Peyer's patch (tissue), 4 donors: ENCODE measurements around the gene PFKL. TPM values are rescaled to one million over a fixed set of nuclear protein-coding genes. Genes with fewer than 3 reads are reported as not detected.

ENCODE experiments used
- DNase-seq, 3 donors: peaks; one replicate each; pipeline ENCODE4 v3.0.0-alpha.2; 2017 to 2019
- H3K27ac ChIP-seq, 4 donors: fragments of 200-600 bp; sonication (generic); one replicate each; pipeline ENCODE4 v1.5.1; 2016 to 2019
- H3K27me3 ChIP-seq, 2 donors: fragments of 200-600 bp; sonication (generic); one replicate each; pipeline ENCODE4 v1.5.1; 2019
- H3K36me3 ChIP-seq, 3 donors: fragments of 200-600 bp; sonication (generic); one replicate each; pipeline ENCODE4 v1.5.1; 2016 to 2019
- H3K4me1 ChIP-seq, 4 donors: fragments of 200-600 bp; sonication (generic); one replicate each; pipeline ENCODE4 v1.5.1; 2016 to 2019
- H3K4me3 ChIP-seq, 4 donors: fragments of 200-600 bp; sonication (generic); 1 replicate in 3 of 4; 2 replicates in 1 of 4; pipeline ENCODE4 v1.5.1; 2016 to 2019; ENCODE audit warnings: mild to moderate bottlenecking in 1 of 4
- H3K9me3 ChIP-seq, 4 donors: fragments of 200-600 bp; sonication (generic); one replicate each; pipeline ENCODE4 v1.5.1; 2016 to 2019; ENCODE audit warnings: mild to moderate bottlenecking in 1 of 4
- POLR2A ChIP-seq, 2 donors: fragments of 450-650 bp; IDR thresholded peaks; one replicate each; pipeline ENCODE4 v1.5.1; 2017; ENCODE audit warnings: antibody characterized with exemption in 2 of 2, mild to moderate bottlenecking in 2 of 2, moderate library complexity in 2 of 2
- total RNA-seq, 4 donors: library from RNA; depleted of rRNA; stranded (reverse); fragments of >200 nt; gene quantifications; one replicate each; pipeline ENCODE4 v1.1.0, GENCODE V29; 2016
- TF ChIP-seq, protein P1 (sequence below), 6 experiments: fragments of 450-650 bp in 4 of 6; fragments of 200-600 bp in 2 of 6; sonication (generic) in 1 of 6; IDR thresholded peaks; one replicate each; pipeline ENCODE4 v1.5.1; 2017 to 2019; ENCODE audit warnings: antibody characterized with exemption in 6 of 6, mild to moderate bottlenecking in 3 of 6, moderate library complexity in 1 of 6

Gene PFKL
- total RNA-seq, 4 donors from 2014 or later: 192 to 404 (median 274) TPM

GRCh38 chr21:44303490-44303981 lies 3.7 kb downstream of the PFKL start:
- H3K36me3 ChIP-seq: peaks cover 0 to 28% (median 0%) of the 10 kb centered on the region in 3 donors
- H3K27me3 ChIP-seq: no peaks in the 10 kb centered on the region
- TF ChIP-seq, protein P1, sequence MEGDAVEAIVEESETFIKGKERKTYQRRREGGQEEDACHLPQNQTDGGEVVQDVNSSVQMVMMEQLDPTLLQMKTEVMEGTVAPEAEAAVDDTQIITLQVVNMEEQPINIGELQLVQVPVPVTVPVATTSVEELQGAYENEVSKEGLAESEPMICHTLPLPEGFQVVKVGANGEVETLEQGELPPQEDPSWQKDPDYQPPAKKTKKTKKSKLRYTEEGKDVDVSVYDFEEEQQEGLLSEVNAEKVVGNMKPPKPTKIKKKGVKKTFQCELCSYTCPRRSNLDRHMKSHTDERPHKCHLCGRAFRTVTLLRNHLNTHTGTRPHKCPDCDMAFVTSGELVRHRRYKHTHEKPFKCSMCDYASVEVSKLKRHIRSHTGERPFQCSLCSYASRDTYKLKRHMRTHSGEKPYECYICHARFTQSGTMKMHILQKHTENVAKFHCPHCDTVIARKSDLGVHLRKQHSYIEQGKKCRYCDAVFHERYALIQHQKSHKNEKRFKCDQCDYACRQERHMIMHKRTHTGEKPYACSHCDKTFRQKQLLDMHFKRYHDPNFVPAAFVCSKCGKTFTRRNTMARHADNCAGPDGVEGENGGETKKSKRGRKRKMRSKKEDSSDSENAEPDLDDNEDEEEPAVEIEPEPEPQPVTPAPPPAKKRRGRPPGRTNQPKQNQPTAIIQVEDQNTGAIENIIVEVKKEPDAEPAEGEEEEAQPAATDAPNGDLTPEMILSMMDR (IDR thresholded peaks at IDR 0.05): peak in 3 of 6 experiments; percentile 22 to 37 (median 26)
- TF ChIP-seq POLR2A (IDR thresholded peaks at IDR 0.05): peak; percentile 17 to 79
- H3K27ac ChIP-seq: peak overlapping the region in 3 of 4 donors; percentile 91 to 100 (median 99)
- H3K9me3 ChIP-seq: no peaks in the 10 kb centered on the region
- DNase-seq: peak; percentile 30 to 90 (median 88)
- peaks cover 13 to 61% (median 19%) of the 10 kb centered on the region in 4 donors for H3K4me1 ChIP-seq
- H3K4me3 ChIP-seq: peak overlapping the region in 1 of 4 donors; percentile 22

DNA sequence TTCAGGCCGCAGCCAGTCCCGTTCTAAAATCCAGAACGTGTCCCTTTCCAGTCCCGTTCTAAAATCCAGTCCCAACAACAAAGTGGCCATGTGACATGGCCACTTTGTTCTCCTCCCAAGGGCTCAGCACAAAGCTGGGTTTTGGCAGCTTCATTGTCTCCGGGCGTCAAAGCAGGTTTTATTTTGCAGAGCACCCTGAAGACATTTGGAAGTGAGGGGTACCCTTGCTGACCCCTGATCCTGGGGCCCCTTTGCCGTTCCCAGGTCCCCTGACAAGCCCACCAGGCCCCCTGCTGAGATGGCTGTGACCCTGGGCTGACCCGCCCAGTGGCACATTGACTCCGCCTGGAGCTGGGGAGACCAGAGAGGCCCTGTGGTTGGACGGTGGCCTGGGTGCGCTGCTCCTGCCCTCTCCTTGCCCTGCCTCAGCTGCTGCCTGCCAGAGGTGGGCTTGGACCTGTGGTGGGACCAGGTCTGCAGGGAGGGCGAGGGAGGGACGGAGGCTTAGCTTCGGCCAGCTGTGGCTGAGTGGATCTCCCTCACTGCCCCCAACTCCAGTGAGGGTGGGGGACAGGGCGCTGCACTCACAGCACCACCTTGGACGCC lies 4.3 kb downstream of the PFKL start:
- peak overlapping the region in 2 of 4 donors; percentile 15 to 22 for H3K4me3 ChIP-seq
- H3K27me3 ChIP-seq: no peaks in the 10 kb centered on the region
- TF ChIP-seq, protein P1 (IDR thresholded peaks at IDR 0.05): no peak
- no peak for TF ChIP-seq POLR2A (IDR thresholded peaks at IDR 0.05)
- peak overlapping the region in 3 of 4 donors; percentile 91 to 100 (median 99) for H3K27ac ChIP-seq
- H3K36me3 ChIP-seq: peaks cover 0 to 31% (median 0%) of the 10 kb centered on the region in 3 donors
- peaks cover 13 to 61% (median 19%) of the 10 kb centered on the region in 4 donors for H3K4me1 ChIP-seq
- no peaks in the 10 kb centered on the region for H3K9me3 ChIP-seq
- DNase-seq: no peak

- no peaks in the 10 kb centered on the region for H3K27me3 ChIP-seq
- H3K4me3 ChIP-seq: no peak overlapping the region
- H3K4me1 ChIP-seq: peaks cover 13 to 56% (median 17%) of the 10 kb centered on the region in 4 donors
- TF ChIP-seq, protein P1 (IDR thresholded peaks at IDR 0.05): peak in 5 of 6 experiments; percentile 20 to 69 (median 60)
- TF ChIP-seq POLR2A (IDR thresholded peaks at IDR 0.05): no peak
- H3K9me3 ChIP-seq: no peaks in the 10 kb centered on the region
- H3K36me3 ChIP-seq: peaks cover 0 to 38% (median 0%) of the 10 kb centered on the region in 3 donors
- DNase-seq: peak in 2 of 3 donors; percentile 72 to 74
- peak overlapping the region in 3 of 4 donors; percentile 91 to 100 (median 99) for H3K27ac ChIP-seq
Measured at GRCh38 chr21:44304877-44305293, 5.0 kb downstream of the PFKL start.

- no peak overlapping the region for H3K4me3 ChIP-seq
- TF ChIP-seq POLR2A (IDR thresholded peaks at IDR 0.05): no peak
- TF ChIP-seq, protein P1 (IDR thresholded peaks at IDR 0.05): no peak
- no peaks in the 10 kb centered on the region for H3K27me3 ChIP-seq
- H3K4me1 ChIP-seq: peaks cover 13 to 56% (median 16%) of the 10 kb centered on the region in 4 donors
- peaks cover 0 to 46% (median 0%) of the 10 kb centered on the region in 3 donors for H3K36me3 ChIP-seq
- DNase-seq: no peak
- no peaks in the 10 kb centered on the region for H3K9me3 ChIP-seq
- no peak overlapping the region for H3K27ac ChIP-seq
Measured at GRCh38 chr21:44305691-44306090, 5.8 kb downstream of the PFKL start.

GRCh38 chr21:44306936-44307704 lies 7.3 kb downstream of the PFKL start:
- Histone ChIP-seq H3K4me3 (no peak overlapping the region), H3K4me1 (peaks cover 2 to 42% (median 7%) of the 10 kb centered on the region in 4 donors), H3K27ac (no peak overlapping the region), H3K27me3 (no peaks in the 10 kb centered on the region), H3K9me3 (no peaks in the 10 kb centered on the region), H3K36me3 (peaks cover 0 to 60% (median 0%) of the 10 kb centered on the region in 3 donors)
- no peak for DNase-seq
- TF ChIP-seq POLR2A (IDR thresholded peaks at IDR 0.05): no peak
- TF ChIP-seq, protein P1 (IDR thresholded peaks at IDR 0.05): no peak
